ENCODE results near the gene TOGARAM2.

- TF ChIP-seq ZNF324 (tag by site-specific recombination; IDR thresholded peaks at IDR 0.05), result no peak
- TF ChIP-seq CTCF (tag by site-specific recombination; IDR thresholded peaks at IDR 0.05), result 0 out of 2 replicates have a peak, but pooled peaks have one; percentile 16
- no peak for TF ChIP-seq PATZ1 (tag by site-specific recombination; IDR thresholded peaks at IDR 0.05)
- no peak for TF ChIP-seq ZNF404 (tag by site-specific recombination; IDR thresholded peaks at IDR 0.05)
- TF ChIP-seq, protein P1, sequence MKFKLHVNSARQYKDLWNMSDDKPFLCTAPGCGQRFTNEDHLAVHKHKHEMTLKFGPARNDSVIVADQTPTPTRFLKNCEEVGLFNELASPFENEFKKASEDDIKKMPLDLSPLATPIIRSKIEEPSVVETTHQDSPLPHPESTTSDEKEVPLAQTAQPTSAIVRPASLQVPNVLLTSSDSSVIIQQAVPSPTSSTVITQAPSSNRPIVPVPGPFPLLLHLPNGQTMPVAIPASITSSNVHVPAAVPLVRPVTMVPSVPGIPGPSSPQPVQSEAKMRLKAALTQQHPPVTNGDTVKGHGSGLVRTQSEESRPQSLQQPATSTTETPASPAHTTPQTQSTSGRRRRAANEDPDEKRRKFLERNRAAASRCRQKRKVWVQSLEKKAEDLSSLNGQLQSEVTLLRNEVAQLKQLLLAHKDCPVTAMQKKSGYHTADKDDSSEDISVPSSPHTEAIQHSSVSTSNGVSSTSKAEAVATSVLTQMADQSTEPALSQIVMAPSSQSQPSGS (tag by site-specific recombination; IDR thresholded peaks at IDR 0.05; ENCODE audit: low read depth), result no peak
- no peak for TF ChIP-seq ZNF274 (IDR thresholded peaks at IDR 0.05; ENCODE audit: low read length)
- TF ChIP-seq ZNF274 (tag by site-specific recombination; IDR thresholded peaks at IDR 0.05; ENCODE audit: borderline replicate concordance), result no peak
- no peak for TF ChIP-seq ZNF140 (tag by site-specific recombination; IDR thresholded peaks at IDR 0.05)
- no peak for TF ChIP-seq ZNF645 (tag by site-specific recombination; IDR thresholded peaks at IDR 0.05)
- TF ChIP-seq, protein P2, sequence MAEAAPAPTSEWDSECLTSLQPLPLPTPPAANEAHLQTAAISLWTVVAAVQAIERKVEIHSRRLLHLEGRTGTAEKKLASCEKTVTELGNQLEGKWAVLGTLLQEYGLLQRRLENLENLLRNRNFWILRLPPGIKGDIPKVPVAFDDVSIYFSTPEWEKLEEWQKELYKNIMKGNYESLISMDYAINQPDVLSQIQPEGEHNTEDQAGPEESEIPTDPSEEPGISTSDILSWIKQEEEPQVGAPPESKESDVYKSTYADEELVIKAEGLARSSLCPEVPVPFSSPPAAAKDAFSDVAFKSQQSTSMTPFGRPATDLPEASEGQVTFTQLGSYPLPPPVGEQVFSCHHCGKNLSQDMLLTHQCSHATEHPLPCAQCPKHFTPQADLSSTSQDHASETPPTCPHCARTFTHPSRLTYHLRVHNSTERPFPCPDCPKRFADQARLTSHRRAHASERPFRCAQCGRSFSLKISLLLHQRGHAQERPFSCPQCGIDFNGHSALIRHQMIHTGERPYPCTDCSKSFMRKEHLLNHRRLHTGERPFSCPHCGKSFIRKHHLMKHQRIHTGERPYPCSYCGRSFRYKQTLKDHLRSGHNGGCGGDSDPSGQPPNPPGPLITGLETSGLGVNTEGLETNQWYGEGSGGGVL (tag by site-specific recombination; IDR thresholded peaks at IDR 0.05), result no peak
- no peak for TF ChIP-seq ZNF121 (tag by site-specific recombination; IDR thresholded peaks at IDR 0.05)
- TF ChIP-seq, protein P3, sequence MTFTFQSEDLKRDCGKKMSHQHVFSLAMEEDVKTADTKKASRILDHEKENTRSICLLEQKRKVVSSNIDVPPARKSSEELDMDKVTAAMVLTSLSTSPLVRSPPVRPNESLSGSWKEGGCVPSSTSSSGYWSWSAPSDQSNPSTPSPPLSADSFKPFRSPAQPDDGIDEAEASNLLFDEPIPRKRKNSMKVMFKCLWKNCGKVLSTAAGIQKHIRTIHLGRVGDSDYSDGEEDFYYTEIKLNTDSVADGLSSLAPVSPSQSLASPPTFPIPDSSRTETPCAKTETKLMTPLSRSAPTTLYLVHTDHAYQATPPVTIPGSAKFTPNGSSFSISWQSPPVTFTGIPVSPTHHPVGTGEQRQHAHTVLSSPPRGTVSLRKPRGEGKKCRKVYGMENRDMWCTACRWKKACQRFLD (tag by site-specific recombination; IDR thresholded peaks at IDR 0.05), result no peak
- no peak for TF ChIP-seq ZNF423 (tag by site-specific recombination; IDR thresholded peaks at IDR 0.05)
- TF ChIP-seq ZNF658 (tag by site-specific recombination; IDR thresholded peaks at IDR 0.05), result no peak
Observed at GRCh38 chr2:28952836-28953211, 28.3 kb upstream of the TOGARAM2 start.
